GM12878 (cell line): ENCODE data around the gene BMP2K. TPM values are rescaled to one million over a fixed set of nuclear protein-coding genes. Genes with fewer than 3 reads are reported as not detected.
A peak's percentile ranks its signal among the peaks of the same experiment; 100 is the strongest.

Experiments used
- DPF2 ChIP-seq: fragments of 450-650 bp; IDR thresholded peaks from 2 replicates; pipeline ENCODE4 v1.6.1; 2017; ENCODE audit warnings: mild to moderate bottlenecking
- EGR1 ChIP-seq, 2 experiments: IDR thresholded peaks; 1 replicate in 1 of 2; 2 replicates in 1 of 2; pipeline ENCODE4 v1.6.1; 2011 to 2012; ENCODE audit warnings: low read depth in 2 of 2, low read length in 2 of 2, borderline replicate concordance in 1 of 2, mild to moderate bottlenecking in 1 of 2, moderate library complexity in 1 of 2
- GABPA ChIP-seq: IDR thresholded peaks from 2 replicates; pipeline ENCODE4 v1.6.1; 2014; ENCODE audit warnings: antibody characterized with exemption, low read depth, mild to moderate bottlenecking, inconsistent platforms
- HDAC6 ChIP-seq: fragments of 200-600 bp; sonication (generic); IDR thresholded peaks from one replicate; pipeline ENCODE4 v1.8.0; 2017; ENCODE audit warnings: antibody characterized with exemption; ENCODE audit not compliant: unreplicated experiment
- JUNB ChIP-seq: IDR thresholded peaks from 2 replicates; pipeline ENCODE4 v1.6.1; 2016; ENCODE audit warnings: antibody characterized with exemption, mild to moderate bottlenecking
- NFIC ChIP-seq: IDR thresholded peaks from 2 replicates; pipeline ENCODE4 v1.6.1; 2012; ENCODE audit warnings: low read depth, mild to moderate bottlenecking, inconsistent platforms, low read length, moderate library complexity
- RUNX3 ChIP-seq: IDR thresholded peaks from 2 replicates; pipeline ENCODE4 v1.6.1; 2012; ENCODE audit warnings: low read length, inconsistent platforms
- SRF ChIP-seq, 2 experiments: IDR thresholded peaks; 2 replicates each; pipeline ENCODE4 v1.6.1; 2011; ENCODE audit warnings: low read depth in 2 of 2, low read length in 2 of 2, mild to moderate bottlenecking in 1 of 2, moderate library complexity in 1 of 2
- STAT3 ChIP-seq: IDR thresholded peaks from 2 replicates; pipeline ENCODE4 v1.6.1; 2011; ENCODE audit warnings: low read depth, low read length, improper control_type of control experiment
- TCF7 ChIP-seq: IDR thresholded peaks from 2 replicates; pipeline ENCODE4 v1.6.1; 2014; ENCODE audit warnings: antibody characterized with exemption, borderline replicate concordance
- ZNF207 ChIP-seq: fragments of 450-650 bp; IDR thresholded peaks from 2 replicates; pipeline ENCODE4 v1.6.1; 2014; ENCODE audit warnings: antibody characterized with exemption, mild to moderate bottlenecking, borderline replicate concordance
- polyA plus RNA-seq, 11 experiments: library from polyadenylated mRNA; depleted of rRNA in 4 of 11; unstranded in 6 of 11; stranded (reverse) in 5 of 11; fragments of >200 nt; fragmentation: Nextera tagmentation in 4 of 11; fragmentation: Illumina TruSeq in 1 of 11; extraction: Ambion mirVana in 4 of 11; extraction: Trizol in 1 of 11; gene quantifications; 1 replicate in 1 of 11; 2 replicates in 10 of 11; pipeline versions ENCODE4 v1.2.1 to v1.2.3, GENCODE V29; 2011 to 2016; ENCODE audit warnings: inconsistent platforms in 2 of 11, missing spikeins in 2 of 11, low read depth in 1 of 11
- total RNA-seq, 4 experiments: library from RNA; depleted of rRNA in 3 of 4; stranded (reverse); fragments of >200 nt in 3 of 4; fragmentation: Illumina TruSeq in 1 of 4; extraction: Trizol in 1 of 4; gene quantifications; 2 replicates each; pipeline versions ENCODE4 v1.2.1 to v1.2.3, GENCODE V29; 2013 to 2021
- TF ChIP-seq, protein P1 (sequence below): fragments of 450-650 bp; formaldehyde crosslinking; IDR thresholded peaks from 2 replicates; pipeline ENCODE4 v1.4.0; 2020; ENCODE audit warnings: mild to moderate bottlenecking, moderate library complexity
- TF ChIP-seq, protein P2 (sequence below): IDR thresholded peaks from 2 replicates; pipeline ENCODE4 v1.6.1; 2011; ENCODE audit warnings: low read depth, low read length, improper control_type of control experiment, borderline replicate concordance
- TF ChIP-seq, protein P3 (sequence below), 3 experiments: IDR thresholded peaks in 2 of 3; conservative IDR thresholded peaks in 1 of 3; 2 replicates each; pipeline ENCODE4 v1.5.1; 2011; ENCODE audit warnings: low read depth in 3 of 3, low read length in 3 of 3, mild to moderate bottlenecking in 3 of 3, control low read depth in 2 of 3, moderate library complexity in 2 of 3, inconsistent platforms in 1 of 3, mixed read lengths in 1 of 3; ENCODE audit not compliant: control insufficient read depth in 2 of 3, insufficient read depth in 1 of 3; ENCODE audit errors: extremely low read depth in 1 of 3
- TF ChIP-seq, protein P4 (sequence below): fragments of 450-650 bp; IDR thresholded peaks from 2 replicates; pipeline ENCODE4 v1.6.1; 2016; ENCODE audit warnings: mild to moderate bottlenecking

Gene BMP2K
- total and polyA plus RNA-seq, 10 of the 15 experiments (the other 5 are each of a cell fraction or from before 2014, with no cell fraction given): 3.3 to 84.6 (median 24.8) TPM

- TF ChIP-seq, protein P1, sequence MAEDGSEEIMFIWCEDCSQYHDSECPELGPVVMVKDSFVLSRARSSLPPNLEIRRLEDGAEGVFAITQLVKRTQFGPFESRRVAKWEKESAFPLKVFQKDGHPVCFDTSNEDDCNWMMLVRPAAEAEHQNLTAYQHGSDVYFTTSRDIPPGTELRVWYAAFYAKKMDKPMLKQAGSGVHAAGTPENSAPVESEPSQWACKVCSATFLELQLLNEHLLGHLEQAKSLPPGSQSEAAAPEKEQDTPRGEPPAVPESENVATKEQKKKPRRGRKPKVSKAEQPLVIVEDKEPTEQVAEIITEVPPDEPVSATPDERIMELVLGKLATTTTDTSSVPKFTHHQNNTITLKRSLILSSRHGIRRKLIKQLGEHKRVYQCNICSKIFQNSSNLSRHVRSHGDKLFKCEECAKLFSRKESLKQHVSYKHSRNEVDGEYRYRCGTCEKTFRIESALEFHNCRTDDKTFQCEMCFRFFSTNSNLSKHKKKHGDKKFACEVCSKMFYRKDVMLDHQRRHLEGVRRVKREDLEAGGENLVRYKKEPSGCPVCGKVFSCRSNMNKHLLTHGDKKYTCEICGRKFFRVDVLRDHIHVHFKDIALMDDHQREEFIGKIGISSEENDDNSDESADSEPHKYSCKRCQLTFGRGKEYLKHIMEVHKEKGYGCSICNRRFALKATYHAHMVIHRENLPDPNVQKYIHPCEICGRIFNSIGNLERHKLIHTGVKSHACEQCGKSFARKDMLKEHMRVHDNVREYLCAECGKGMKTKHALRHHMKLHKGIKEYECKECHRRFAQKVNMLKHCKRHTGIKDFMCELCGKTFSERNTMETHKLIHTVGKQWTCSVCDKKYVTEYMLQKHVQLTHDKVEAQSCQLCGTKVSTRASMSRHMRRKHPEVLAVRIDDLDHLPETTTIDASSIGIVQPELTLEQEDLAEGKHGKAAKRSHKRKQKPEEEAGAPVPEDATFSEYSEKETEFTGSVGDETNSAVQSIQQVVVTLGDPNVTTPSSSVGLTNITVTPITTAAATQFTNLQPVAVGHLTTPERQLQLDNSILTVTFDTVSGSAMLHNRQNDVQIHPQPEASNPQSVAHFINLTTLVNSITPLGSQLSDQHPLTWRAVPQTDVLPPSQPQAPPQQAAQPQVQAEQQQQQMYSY (CRISPR knock-in tag): no peak
- peak; percentile 82 for TF ChIP-seq NFIC
- no peak for TF ChIP-seq EGR1 (IDR thresholded peaks at IDR 0.05; ENCODE audit: borderline replicate concordance in 1 of 2, low read depth in 2 of 2, low read length in 2 of 2)
- peak; percentile 84 for TF ChIP-seq TCF7
- TF ChIP-seq, protein P2, sequence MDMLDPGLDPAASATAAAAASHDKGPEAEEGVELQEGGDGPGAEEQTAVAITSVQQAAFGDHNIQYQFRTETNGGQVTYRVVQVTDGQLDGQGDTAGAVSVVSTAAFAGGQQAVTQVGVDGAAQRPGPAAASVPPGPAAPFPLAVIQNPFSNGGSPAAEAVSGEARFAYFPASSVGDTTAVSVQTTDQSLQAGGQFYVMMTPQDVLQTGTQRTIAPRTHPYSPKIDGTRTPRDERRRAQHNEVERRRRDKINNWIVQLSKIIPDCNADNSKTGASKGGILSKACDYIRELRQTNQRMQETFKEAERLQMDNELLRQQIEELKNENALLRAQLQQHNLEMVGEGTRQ: no peak
- 0 out of 2 replicates have a peak, but pooled peaks have one; percentile 27 for TF ChIP-seq GABPA
- TF ChIP-seq ZNF207: no peak
- TF ChIP-seq, protein P3, sequence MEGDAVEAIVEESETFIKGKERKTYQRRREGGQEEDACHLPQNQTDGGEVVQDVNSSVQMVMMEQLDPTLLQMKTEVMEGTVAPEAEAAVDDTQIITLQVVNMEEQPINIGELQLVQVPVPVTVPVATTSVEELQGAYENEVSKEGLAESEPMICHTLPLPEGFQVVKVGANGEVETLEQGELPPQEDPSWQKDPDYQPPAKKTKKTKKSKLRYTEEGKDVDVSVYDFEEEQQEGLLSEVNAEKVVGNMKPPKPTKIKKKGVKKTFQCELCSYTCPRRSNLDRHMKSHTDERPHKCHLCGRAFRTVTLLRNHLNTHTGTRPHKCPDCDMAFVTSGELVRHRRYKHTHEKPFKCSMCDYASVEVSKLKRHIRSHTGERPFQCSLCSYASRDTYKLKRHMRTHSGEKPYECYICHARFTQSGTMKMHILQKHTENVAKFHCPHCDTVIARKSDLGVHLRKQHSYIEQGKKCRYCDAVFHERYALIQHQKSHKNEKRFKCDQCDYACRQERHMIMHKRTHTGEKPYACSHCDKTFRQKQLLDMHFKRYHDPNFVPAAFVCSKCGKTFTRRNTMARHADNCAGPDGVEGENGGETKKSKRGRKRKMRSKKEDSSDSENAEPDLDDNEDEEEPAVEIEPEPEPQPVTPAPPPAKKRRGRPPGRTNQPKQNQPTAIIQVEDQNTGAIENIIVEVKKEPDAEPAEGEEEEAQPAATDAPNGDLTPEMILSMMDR (IDR thresholded peaks at IDR 0.05 in 2 of 3, conservative IDR thresholded peaks at IDR 0.05 in 1 of 3; ENCODE audit: control insufficient read depth in 2 of 3, extremely low read depth in 1 of 3, insufficient read depth in 1 of 3, low read depth in 3 of 3, low read length in 3 of 3): no peak
- TF ChIP-seq RUNX3: peak; percentile 84
- TF ChIP-seq, protein P4, sequence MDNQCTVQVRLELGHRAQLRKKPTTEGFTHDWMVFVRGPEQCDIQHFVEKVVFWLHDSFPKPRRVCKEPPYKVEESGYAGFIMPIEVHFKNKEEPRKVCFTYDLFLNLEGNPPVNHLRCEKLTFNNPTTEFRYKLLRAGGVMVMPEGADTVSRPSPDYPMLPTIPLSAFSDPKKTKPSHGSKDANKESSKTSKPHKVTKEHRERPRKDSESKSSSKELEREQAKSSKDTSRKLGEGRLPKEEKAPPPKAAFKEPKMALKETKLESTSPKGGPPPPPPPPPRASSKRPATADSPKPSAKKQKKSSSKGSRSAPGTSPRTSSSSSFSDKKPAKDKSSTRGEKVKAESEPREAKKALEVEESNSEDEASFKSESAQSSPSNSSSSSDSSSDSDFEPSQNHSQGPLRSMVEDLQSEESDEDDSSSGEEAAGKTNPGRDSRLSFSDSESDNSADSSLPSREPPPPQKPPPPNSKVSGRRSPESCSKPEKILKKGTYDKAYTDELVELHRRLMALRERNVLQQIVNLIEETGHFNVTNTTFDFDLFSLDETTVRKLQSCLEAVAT: no peak
- TF ChIP-seq STAT3: no peak
- no peak for TF ChIP-seq DPF2
- TF ChIP-seq JUNB: peak; percentile 77
- 0 out of 4 replicates have a peak, but pooled peaks of 1 of the 2 experiments have one; percentile 31 for TF ChIP-seq SRF (IDR thresholded peaks at IDR 0.05; ENCODE audit: low read depth in 2 of 2, low read length in 2 of 2)
- no peak for TF ChIP-seq HDAC6
- TF ChIP-seq, all 136 proteins: peak for 10
Measured at GRCh38 chr4:78742300-78742699, 33.9 kb upstream of the BMP2K start (continued).
